Dermis blood vessel endothelial cell (primary cell): ENCODE results near the gene CBX2. TPM values are rescaled to one million over a fixed set of nuclear protein-coding genes. Genes with fewer than 3 reads are reported as not detected.
A peak's percentile ranks its signal among the peaks of the same experiment; 100 is the strongest.

Source experiments
- DNase-seq: peaks from one replicate; pipeline ENCODE4 v3.0.0; 2010
- total RNA-seq: library from RNA; depleted of rRNA; stranded (reverse); fragments of >200 nt; gene quantifications from 2 replicates; pipeline ENCODE4 v1.2.3, GENCODE V29; 2014

Gene CBX2
- total RNA-seq, 1 donor from 2014 or later, result 14.1 TPM

- no peak for DNase-seq
Measured at GRCh38 chr17:79814127-79814973, 36.4 kb downstream of the CBX2 start.

- peak; percentile 29 for DNase-seq
Measured at GRCh38 chr17:79814974-79815835, 37.3 kb downstream of the CBX2 start.

DNA sequence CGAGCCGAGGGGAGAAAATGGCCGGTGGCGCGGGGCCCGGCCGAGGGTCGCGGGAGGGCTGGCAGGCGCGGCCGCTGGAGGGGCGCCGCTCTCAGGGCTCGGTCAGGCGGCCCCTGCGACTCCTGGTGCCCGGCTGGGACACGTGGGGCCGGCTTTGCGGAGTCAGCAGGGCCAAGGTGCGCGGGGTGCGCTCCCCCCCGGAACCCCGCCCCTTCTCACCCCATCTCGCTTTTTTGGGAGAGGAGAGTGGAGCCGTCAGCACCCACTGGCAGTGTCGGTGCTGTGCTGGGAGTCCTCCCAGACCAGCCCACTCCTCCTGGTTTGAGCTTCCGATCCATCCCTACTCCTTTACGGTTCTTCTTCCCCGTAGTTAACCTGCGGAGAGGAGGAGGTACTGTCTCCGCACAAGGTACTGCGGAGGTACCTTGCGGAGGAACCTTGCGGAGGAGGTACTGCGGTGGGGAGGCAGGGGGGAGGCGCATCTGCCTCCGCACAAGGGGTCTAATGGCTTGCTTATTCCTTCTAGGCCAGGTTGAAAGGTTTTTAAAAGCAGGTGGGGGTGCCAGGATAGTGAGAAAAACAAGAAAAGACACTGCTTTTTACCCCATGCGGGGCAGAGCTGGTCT, 38.0 kb downstream of the CBX2 start:
- DNase-seq, result no peak

DNA sequence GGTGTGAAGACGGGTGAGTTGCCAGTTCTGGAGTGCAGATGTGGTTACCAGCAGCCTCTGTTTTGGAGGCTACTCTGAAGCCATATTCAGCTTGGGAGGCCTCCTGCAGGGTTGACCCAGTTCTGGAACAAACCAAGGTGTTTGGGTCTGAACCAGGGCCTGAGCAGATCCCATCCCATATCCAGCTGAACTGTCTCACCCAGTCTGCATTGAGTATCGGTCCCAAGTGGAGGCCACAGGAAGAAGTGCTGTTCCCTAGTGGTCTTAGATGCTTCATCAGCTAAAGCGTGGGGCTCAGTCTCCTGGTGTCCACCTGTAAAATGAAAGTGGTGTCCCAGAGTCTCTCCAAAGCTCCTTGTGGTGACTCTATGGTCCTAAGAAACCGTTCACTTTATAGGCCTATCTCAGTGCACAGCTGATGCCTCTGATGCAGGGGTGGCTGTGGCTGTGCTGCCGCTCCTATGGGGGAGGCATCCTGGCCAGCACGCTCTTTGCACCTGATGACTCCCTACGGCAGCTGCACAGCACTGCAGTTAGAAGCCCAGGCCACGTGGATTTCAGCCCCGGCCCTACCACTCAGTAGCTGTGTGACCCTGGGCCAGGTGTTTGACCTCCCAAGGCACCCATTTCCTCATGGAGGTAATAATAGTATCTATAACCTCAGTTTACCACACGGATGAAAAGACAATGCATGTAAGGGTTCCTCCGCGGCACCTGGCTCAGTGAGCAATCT, 40.2 kb downstream of the CBX2 start:
- DNase-seq, result no peak

GRCh38 chr17:79819085-79819484, 41.1 kb downstream of the CBX2 start:
- DNase-seq, result no peak

- DNase-seq, result no peak
Measured at GRCh38 chr17:79819534-79820276, 41.8 kb downstream of the CBX2 start.

DNA sequence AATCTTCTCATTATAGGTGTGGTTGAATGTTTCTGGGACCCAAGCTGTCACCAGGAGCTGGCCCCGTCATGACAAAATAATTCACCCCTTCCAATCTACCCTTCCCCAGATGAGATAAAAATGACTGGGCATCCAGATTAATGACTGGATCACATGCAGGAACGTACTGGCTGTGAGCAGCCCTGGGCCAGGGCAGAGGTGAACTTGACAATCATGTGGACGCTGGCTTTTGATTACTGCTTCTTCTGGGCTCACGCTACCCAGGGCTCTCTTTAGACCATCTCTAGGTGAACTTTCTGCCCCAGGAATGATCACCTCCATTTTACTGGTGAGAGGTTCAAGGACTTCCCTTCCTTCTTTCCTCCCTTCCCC, 43.0 kb downstream of the CBX2 start:
- DNase-seq, result no peak

- no peak for DNase-seq
Measured at GRCh38 chr17:79821331-79822095, 43.6 kb downstream of the CBX2 start.

DNA sequence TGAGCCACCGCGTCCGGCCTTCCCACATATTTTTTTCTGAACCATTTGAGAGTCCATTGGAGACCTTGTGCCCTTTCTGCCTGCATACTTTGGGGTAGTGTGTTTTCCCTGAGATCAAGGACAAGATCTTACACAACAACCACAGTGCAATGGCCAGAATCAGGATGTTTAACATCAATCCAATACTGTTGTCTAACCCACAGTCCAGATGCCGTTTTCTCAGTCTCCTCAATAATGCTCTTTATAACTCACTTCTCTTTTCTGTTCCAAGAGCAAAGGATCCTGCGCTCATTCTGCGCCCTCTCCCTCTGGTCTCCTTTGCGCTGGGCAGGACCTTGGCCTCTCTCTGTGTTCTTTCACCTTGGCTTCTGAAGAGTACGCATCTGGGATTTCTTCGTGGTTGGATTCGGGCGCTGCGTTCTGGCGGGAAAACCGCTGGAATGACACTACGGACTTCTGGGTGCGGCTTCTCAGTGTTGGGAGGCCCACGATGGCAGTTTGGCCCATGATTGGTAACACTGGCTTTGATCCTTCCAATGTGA, 44.7 kb downstream of the CBX2 start:
- DNase-seq, result no peak

DNA sequence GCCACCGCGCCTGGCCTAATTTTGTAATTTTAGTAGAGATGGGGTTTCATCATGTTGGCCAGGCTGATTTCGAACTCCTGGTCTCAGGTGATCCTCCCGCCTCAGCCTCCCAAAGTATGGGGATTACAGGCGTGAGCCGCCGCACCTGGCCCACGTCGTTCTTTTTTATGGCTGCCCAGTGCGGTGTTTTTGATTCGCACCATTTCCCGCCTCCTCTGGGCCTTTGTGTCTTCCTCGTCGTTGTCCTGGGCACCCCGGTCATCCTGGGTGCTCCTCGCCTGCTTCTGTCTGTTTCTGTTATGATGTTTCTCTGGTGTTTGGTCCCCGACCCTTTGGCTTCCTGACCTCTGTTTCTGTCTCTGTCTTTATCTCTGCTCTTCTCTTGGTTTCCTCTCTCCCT, 46.3 kb downstream of the CBX2 start:
- no peak for DNase-seq

DNA sequence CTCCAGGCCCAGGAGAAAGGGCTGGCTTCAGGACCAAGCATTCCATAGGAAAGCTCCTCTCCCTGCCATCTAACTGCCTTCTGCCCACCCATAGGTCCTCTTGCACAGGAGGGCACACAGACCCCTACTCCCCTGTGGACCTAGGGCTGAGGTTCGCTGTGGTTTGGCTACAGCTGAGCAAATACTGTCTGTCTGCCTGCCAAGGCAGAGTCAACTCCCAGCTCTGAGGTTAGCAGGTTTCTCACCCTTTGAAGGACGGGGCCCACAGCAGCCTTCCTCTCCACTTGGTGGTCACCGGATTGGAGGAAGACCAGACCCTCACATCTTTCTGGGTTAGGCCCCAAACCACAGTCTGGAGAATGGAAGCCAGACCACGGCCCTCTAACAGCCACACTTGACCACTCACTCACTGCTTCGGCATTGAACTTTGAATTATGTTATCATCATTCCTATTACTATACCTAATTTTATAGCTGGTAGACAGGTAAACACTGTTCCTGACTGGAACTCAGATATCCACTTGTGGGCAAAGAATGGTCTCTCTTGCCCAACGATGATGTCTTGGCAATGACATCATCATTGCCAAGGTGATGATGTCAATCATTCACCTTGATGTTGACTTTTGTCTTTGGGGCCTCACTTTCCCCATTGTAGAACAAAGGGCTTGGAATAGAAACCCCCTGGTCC, 47.1 kb downstream of the CBX2 start:
- no peak for DNase-seq

DNA sequence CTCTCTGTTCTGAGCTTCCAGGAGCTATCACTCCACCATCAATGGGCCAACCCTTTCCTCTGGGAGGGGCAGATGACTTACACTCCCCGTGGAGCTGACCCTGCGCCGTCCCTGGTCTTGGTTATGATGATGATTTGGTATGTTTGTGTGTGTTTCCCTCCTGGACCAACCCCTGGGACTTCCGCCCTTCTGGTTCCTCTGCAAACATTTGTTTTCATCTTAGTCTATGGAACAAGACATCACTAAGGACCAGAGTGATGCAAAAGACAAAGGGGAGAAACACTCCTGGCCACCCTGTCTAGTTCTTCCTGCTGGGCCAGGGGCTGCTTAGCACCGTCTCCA, 47.6 kb downstream of the CBX2 start:
- no peak for DNase-seq

DNA sequence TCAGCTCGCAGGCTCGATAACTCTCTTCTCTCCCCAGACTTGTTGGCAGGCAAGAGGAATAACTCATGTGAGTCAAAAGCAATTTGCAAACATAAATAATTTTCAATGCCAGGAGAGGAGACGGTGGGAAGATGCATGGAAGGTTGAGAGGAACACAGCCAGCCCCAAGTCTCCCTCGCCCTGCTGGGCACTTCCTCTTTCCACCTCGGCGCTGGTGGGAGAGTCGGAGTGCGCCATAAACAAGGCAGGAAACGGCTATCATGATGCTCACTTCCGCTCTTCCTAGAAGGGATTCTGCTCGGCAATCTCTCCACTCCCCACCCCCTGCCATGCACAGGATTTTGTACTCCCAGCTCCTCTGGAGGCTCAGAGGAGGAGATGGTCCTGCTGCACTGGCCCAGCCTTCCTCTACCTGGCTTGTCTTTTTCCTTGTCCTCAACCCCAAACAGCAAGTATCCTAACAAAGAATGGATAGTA, 48.3 kb downstream of the CBX2 start:
- DNase-seq, result no peak

DNA sequence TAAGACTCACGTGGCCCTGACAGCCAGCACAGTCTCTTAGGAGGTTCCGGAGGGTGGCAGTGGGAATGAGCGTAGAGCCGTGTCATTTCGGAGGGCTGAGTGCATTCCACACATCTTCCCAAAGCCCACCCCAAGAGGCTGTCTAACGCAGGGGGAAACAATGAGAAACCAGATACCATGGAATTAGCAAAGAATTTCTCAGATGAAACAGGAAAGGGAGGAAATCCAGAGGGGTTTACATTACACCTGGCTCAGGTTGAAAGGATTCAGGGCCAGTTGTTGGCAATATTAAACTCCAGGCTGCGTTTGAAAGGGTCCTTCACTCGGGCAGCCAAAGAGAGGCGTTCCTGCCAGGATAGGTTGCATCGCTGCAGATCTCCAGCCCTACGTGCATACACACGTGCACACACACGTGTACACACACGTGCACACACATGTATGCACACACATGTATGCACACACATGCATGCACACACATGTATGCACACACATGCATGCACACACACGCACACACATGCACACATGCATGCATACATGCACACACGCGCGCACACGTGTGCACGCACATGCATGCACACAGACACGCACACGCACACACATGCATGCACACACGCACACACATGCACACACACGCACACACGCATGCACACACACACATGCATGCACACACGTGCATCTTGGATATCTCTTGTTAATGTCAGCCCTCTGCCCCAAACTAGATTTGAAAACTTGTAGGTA, 49.1 kb downstream of the CBX2 start:
- no peak for DNase-seq

DNA sequence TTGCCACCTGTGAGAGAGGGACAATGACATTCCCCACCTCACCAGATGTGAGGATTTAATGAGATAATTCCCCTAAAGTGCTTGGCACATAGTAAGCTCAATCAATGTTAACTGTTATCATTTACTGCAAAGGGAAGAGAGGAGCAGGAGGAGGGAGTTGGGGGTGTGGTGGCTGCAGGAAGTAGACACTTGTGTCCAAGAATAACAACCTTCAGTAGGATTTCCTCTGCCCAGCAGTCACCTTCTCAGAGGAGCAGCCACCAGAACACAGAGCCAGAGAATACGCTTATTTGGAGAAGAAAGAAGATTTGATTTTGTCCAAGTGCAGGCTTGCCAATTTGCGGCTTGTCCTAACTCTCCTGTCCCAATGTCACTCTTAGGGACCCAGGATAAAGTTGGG, 51.1 kb downstream of the CBX2 start:
- DNase-seq, result no peak

DNA sequence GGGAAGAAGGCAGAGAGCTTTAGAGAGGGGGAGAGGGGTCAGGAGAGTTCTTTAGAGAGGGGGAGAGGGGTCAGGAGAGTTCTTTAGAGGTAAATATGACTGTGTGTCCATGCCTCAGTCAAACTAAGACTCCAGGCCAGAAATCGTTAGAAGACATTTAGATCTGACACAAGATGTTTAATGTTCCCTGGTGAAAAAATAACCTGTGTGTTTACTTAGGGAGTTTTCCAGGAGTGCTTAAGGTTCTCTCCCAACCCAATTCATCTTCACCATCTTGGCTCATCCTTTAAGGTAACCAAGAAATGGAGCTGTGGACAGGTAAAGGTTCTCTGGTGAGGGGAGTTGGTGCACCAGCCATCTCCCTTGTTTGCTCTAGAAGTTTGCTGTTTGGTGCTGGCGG, 51.5 kb downstream of the CBX2 start:
- DNase-seq, result no peak

DNA sequence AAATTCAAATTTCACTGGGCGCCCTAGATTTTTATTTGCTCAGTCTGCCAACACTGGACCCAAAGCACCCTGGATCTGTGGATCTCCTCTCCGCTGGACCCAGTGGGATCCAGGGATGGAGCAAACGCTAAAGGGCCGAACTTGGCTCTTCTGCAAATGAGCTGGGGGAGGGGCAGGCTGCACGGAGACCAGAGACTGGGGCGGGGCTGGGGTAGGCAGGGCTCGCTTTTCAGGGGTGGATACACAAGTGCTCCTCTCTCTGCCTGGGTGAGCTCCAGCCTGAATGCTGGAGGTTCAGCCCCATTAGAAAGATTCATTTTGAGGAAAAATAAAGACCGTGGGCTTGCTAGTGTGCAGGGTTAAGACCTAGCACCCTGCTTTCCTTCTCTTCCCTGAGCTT, 52.4 kb downstream of the CBX2 start:
- no peak for DNase-seq

GRCh38 chr17:79830763-79831264, 52.9 kb downstream of the CBX2 start:
- no peak for DNase-seq
